A549 treated with Hydrocortisone at 1 μM for 4 hours (cell line): ENCODE results near the gene PCDHA2. TPM values are rescaled to one million over a fixed set of nuclear protein-coding genes. Genes with fewer than 3 reads are reported as not detected.

ENCODE experiments used
- total RNA-seq: library from RNA; stranded (reverse); fragments of 200-300 nt; extraction: Qiagen RNA extraction; gene quantifications from 5 replicates; pipeline ENCODE4 v1.2.3, GENCODE V29; 2022

The PCDHA2 gene
- 0.06 to 0.08 TPM (median 0.06 TPM) in 3 of 5 replicates, not detected in the others for total RNA-seq

GRCh38 chr5:140794595-140795258, at the start of gene PCDHA2:
TSS of gene PCDHA2 (plus strand) at chr5:140794852.

DNA sequence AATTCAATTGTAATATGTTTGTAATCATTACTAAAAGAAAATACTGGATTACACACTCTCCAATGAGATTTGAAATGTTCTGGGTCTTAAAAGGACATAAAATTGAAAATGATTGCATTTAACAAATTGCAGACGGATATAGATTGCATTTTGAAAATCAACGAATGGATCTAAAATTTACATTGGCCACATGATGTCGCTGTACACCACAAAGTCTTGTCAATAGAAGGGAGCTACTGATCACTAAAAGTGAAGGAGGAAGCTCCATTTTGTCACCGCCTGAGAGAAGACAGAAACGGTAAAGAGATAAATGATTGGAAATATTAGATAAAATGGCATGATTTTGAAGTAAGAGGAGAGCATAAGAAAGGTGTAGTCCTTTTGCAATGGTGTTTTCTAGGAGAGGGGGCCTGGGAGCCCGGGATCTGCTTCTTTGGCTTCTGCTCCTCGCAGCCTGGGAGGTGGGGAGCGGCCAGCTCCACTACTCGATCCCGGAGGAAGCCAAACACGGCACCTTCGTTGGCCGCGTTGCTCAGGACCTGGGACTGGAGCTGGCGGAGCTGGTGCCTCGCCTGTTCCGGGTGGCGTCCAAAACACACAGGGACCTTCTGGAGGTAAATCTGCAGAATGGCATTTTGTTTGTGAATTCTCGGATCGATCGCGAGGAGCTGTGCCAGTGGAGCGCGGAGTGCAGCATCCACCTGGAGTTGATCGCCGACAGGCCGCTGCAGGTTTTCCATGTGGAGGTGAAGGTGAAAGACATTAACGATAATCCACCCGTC, 8.6 kb upstream of the PCDHA2 start, which contains the start of gene PCDHA1:
TSS of gene PCDHA1 (plus strand) at position 236 of the 782 bp plus-strand sequence.

DNA sequence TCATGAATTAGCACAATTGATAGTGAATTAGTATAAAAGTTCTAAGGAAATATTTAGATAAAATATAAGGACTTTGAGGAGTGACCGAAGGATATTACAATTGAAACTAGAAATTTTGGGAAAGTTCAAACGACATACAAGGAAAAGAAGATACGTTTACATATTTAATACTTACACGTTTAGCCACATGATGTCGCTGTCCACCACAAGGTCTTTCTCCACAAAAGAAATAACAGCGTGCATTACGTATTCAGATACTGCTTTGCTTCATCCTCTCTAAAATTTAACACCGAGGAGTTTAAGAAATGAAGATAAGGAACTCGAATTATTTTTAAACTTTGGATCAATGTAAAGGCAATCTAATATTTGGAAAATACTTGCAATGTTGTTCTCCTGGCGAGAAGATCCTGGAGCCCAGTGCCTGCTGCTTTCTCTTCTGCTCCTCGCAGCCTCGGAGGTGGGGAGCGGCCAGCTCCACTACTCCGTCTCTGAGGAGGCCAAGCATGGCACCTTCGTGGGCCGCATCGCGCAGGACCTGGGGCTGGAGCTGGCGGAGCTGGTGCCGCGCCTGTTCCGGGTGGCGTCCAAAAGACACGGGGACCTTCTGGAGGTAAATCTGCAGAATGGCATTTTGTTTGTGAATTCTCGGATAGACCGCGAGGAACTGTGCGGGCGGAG, 6.3 kb downstream of the PCDHA2 start, which contains the start of gene PCDHA3:
TSS of gene PCDHA3 (plus strand) at position 242 of the 678 bp plus-strand sequence.

GRCh38 chr5:140806834-140807775, 12.5 kb downstream of the PCDHA2 start, which contains the start of gene PCDHA4:
TSS of gene PCDHA4 (plus strand) at chr5:140807068.

GRCh38 chr5:140821375-140822280, 27.0 kb downstream of the PCDHA2 start, which contains the start of gene PCDHA5:
TSS of gene PCDHA5 (plus strand) at chr5:140821613.

DNA sequence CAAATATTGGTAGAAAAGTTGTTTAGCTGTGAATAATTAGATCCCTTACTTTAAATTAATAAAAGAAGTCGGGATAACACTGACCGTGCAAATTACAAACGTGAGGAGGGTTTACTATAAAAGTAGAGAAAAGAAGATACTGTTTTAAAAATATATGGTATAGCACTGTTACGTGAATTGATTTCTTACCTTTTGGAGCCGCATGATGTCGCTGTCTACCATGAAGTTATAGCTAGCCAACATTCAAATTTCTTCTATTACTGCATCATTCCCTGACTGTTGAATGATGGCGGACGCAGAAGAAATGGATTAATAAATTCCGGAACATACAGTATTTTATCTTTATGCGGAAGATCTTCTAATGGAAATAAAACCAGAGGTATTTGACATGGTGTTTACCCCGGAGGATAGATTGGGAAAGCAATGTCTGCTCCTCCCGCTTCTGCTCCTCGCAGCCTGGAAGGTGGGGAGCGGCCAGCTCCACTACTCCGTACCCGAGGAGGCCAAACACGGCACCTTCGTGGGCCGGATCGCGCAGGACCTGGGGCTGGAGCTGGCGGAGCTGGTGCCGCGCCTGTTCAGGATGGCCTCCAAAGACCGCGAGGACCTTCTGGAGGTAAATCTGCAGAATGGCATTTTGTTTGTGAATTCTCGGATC, 33.2 kb downstream of the PCDHA2 start, which contains the start of gene PCDHA6:
TSS of gene PCDHA6 (plus strand) at position 257 of the 658 bp plus-strand sequence. CDS start at position 389, 132 bp downstream.

DNA sequence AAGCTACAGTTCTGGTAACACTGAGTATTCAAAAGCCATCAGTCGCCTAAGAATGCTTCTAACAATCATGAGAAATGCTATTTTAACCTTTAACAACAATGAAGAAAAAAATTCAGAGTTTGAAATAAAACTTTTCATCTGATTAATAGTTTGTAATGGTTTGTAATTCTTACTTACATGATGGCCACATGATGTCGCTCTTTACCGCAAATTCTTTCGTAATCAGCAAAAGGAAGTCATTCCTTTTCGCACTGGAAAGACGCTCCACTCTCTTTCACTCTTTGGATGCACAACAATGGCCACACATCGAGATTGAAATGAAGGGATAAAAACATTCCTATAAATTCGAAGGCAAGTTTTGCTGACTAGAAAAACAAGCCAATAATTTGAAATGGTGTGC, 39.3 kb downstream of the PCDHA2 start, which contains the start of gene PCDHA7:
TSS of gene PCDHA7 (plus strand) at position 277 of the 400 bp plus-strand sequence. CDS start at position 392, 115 bp downstream.

DNA sequence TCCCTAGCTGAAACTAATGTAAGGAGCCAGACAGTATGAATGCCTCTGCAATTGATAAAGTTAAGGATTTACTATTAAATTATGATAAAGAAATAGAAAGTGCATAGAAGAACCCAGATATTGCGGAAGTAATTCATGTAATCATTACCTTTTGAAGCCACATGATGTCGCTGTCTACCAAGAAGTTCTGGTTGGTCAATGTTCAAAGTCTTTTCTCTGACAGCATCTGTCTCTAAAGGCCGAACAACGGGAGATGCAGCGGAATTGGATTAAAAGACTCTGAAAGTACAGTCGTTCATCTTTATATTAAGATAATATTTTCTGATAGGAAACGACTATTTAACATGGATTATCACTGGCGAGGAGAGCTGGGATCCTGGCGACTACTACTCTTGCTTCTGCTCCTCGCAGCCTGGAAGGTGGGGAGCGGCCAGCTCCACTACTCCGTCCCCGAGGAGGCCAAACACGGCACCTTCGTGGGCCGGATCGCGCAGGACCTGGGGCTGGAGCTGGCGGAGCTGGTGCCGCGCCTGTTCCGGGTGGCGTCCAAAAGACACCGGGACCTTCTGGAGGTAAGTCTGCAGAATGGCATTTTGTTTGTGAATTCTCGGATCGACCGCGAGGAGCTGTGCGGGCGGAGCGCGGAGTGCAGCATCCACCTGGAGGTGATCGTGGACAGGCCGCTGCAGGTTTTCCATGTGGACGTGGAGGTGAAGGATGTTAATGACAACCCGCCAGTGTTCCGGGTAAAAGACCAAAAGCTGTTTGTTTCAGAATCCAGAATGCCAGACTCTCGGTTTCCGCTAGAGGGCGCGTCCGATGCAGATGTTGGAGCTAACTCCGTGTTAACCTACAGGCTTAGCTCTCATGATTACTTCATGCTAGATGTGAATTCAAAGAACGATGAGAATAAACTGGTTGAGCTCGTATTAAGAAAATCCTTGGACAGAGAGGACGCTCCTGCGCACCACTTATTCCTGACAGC, 46.6 kb downstream of the PCDHA2 start, which contains the start of gene PCDHA8:
TSS of gene PCDHA8 (plus strand) at position 210 of the 985 bp plus-strand sequence. CDS start at position 345, 135 bp downstream.

Other genes starting within 250 kb of the PCDHA2 start
- 0.39 to 3.0 TPM (median 1.8 TPM) in 5 replicates for gene EIF4EBP3, start 247.2 kb upstream of the PCDHA2 start, total RNA-seq
- gene SRA1, start 237.4 kb upstream of the PCDHA2 start, total RNA-seq: 32.5 to 53.2 TPM (median 46.8 TPM) in 5 replicates
- 5.3 to 7.1 TPM (median 6.4 TPM) in 5 replicates for gene APBB3, start 230.3 kb upstream of the PCDHA2 start, total RNA-seq
- gene SLC35A4, start 230.0 kb upstream of the PCDHA2 start, total RNA-seq: 73.1 to 91.2 TPM (median 80.5 TPM) in 5 replicates
- 3.3 to 4.5 TPM (median 4.1 TPM) in 5 replicates for gene CD14, start 161.7 kb upstream of the PCDHA2 start, total RNA-seq
- 9.2 to 12.7 TPM (median 12.2 TPM) in 5 replicates for gene TMCO6, start 155.4 kb upstream of the PCDHA2 start, total RNA-seq
- gene NDUFA2, start 147.2 kb upstream of the PCDHA2 start, total RNA-seq: 84.6 to 130 TPM (median 123 TPM) in 5 replicates
- 84.3 to 119 TPM (median 87.4 TPM) in 5 replicates for gene IK, start 147.0 kb upstream of the PCDHA2 start, total RNA-seq
- 27.2 to 34.7 TPM (median 29.0 TPM) in 5 replicates for gene WDR55, start 129.9 kb upstream of the PCDHA2 start, total RNA-seq
- gene DND1, start 121.3 kb upstream of the PCDHA2 start, total RNA-seq: 0.47 to 0.94 TPM (median 0.70 TPM) in 5 replicates
- 73.7 to 90.7 TPM (median 77.1 TPM) in 5 replicates for gene HARS1, start 103.5 kb upstream of the PCDHA2 start, total RNA-seq
- gene HARS2, start 103.4 kb upstream of the PCDHA2 start, total RNA-seq: 34.4 to 44.5 TPM (median 36.9 TPM) in 5 replicates
- gene ZMAT2, start 94.4 kb upstream of the PCDHA2 start, total RNA-seq: 79.9 to 111 TPM (median 84.2 TPM) in 5 replicates
- gene PCDHA1, start 8.7 kb upstream of the PCDHA2 start, total RNA-seq: 0.14 to 0.29 TPM (median 0.23 TPM) in 5 replicates
- 0.66 to 1.0 TPM (median 0.82 TPM) in 5 replicates for gene PCDHA3, start 6.2 kb downstream of the PCDHA2 start, total RNA-seq
- 1.1 to 1.9 TPM (median 1.9 TPM) in 5 replicates for gene PCDHA4, start 12.2 kb downstream of the PCDHA2 start, total RNA-seq
- 0.70 to 1.1 TPM (median 0.76 TPM) in 5 replicates for gene PCDHA5, start 26.8 kb downstream of the PCDHA2 start, total RNA-seq
- 0.05 to 0.08 TPM (median 0.08 TPM) in 3 of 5 replicates, not detected in the others for gene PCDHA6, start 33.1 kb downstream of the PCDHA2 start, total RNA-seq
- gene PCDHA7, start 39.4 kb downstream of the PCDHA2 start, total RNA-seq: 0.05 to 0.16 TPM (median 0.09 TPM) in 5 replicates
- gene PCDHA8, start 46.3 kb downstream of the PCDHA2 start, total RNA-seq: 0.05 to 0.09 TPM (median 0.06 TPM) in 4 of 5 replicates, not detected in the other
- gene PCDHA9, start 53.5 kb downstream of the PCDHA2 start, total RNA-seq: not detected in 5 replicates
- 0.01 to 0.03 TPM (median 0.02 TPM) in 3 of 5 replicates, not detected in the others for gene PCDHA10, start 61.0 kb downstream of the PCDHA2 start, total RNA-seq
- 0.07 to 0.30 TPM (median 0.17 TPM) in 5 replicates for gene PCDHA11, start 74.1 kb downstream of the PCDHA2 start, total RNA-seq
- gene PCDHA12, start 80.5 kb downstream of the PCDHA2 start, total RNA-seq: 2.7 to 3.6 TPM (median 2.8 TPM) in 5 replicates
- gene PCDHA13, start 87.3 kb downstream of the PCDHA2 start, total RNA-seq: 0.06 to 0.10 TPM (median 0.08 TPM) in 3 of 5 replicates, not detected in the others
- gene PCDHAC1, start 131.4 kb downstream of the PCDHA2 start, total RNA-seq: 1.8 to 2.5 TPM (median 2.2 TPM) in 5 replicates
- gene PCDHAC2, start 171.6 kb downstream of the PCDHA2 start, total RNA-seq: 3.3 to 4.9 TPM (median 3.7 TPM) in 5 replicates